Neural cell (in vitro differentiated cells): ENCODE data around the gene TENM3. TPM values are rescaled to one million over a fixed set of nuclear protein-coding genes. Genes with fewer than 3 reads are reported as not detected.

ENCODE experiments used
- H2AFZ ChIP-seq: fragments of 200-600, 300-800 bp; sonication (generic), shearing (Covaris generic); 2 replicates; pipeline ENCODE4 v1.6.0; 2014; ENCODE audit warnings: low read depth, mild to moderate bottlenecking, antibody characterized with exemption, low read length, moderate library complexity
- H3F3A ChIP-seq: fragments of 200-600 bp; shearing (Covaris generic); 2 replicates; pipeline ENCODE4 v1.6.1; 2016; ENCODE audit warnings: mild to moderate bottlenecking, moderate library complexity, mixed read lengths, antibody characterized with exemption, low read length; ENCODE audit not compliant: insufficient read depth, poor library complexity, severe bottlenecking
- H3K27ac ChIP-seq: fragments of 200-600, 300-800 bp; sonication (generic), shearing (Covaris generic); 2 replicates; pipeline ENCODE4 v1.5.1; 2014; ENCODE audit warnings: mild to moderate bottlenecking, low read length, moderate library complexity
- H3K27me3 ChIP-seq: fragments of 300-800, 200-600 bp; sonication (generic), shearing (Covaris generic); 2 replicates; pipeline ENCODE4 v1.6.0; 2014; ENCODE audit warnings: mild to moderate bottlenecking, low read depth, low read length, moderate library complexity; ENCODE audit not compliant: insufficient read depth
- H3K36me3 ChIP-seq: fragments of 300-800, 200-600 bp; sonication (generic), shearing (Covaris generic); 2 replicates; pipeline ENCODE4 v1.5.1; 2014; ENCODE audit warnings: mild to moderate bottlenecking, antibody characterized with exemption, low read length, moderate library complexity; ENCODE audit not compliant: insufficient read depth
- H3K4me2 ChIP-seq: fragments of 300-800, 200-600 bp; sonication (generic), shearing (Covaris generic); 2 replicates; pipeline ENCODE4 v1.6.0; 2014; ENCODE audit warnings: mild to moderate bottlenecking, low read length
- H3K4me3 ChIP-seq: fragments of 300-800, 200-600 bp; sonication (generic), shearing (Covaris generic); 2 replicates; pipeline ENCODE4 v1.5.1; 2014; ENCODE audit warnings: mild to moderate bottlenecking, low read length, moderate library complexity
- H3K79me2 ChIP-seq: fragments of 200-600 bp; shearing (Covaris generic); replicated peaks from 2 replicates; pipeline ENCODE4 v1.6.0; 2014; ENCODE audit warnings: mild to moderate bottlenecking, low read length, moderate library complexity; ENCODE audit not compliant: insufficient read depth
- H3K9ac ChIP-seq: fragments of 300-800, 200-600 bp; sonication (generic), shearing (Covaris generic); 2 replicates; pipeline ENCODE4 v1.6.1; 2016; ENCODE audit warnings: mild to moderate bottlenecking, low read length, mixed read lengths
- H3K9me2 ChIP-seq: fragments of 200-600 bp; shearing (Covaris generic); 2 replicates; pipeline ENCODE4 v1.6.1; 2016; ENCODE audit warnings: mild to moderate bottlenecking, low read length, mixed read lengths; ENCODE audit not compliant: insufficient read depth
- H3K9me3 ChIP-seq: fragments of 200-600, 300-800 bp; sonication (generic), shearing (Covaris generic); 2 replicates; pipeline ENCODE4 v1.6.1; 2016; ENCODE audit warnings: mild to moderate bottlenecking, mixed run types, low read length, moderate library complexity, mixed read lengths
- H4K20me1 ChIP-seq: fragments of 200-600 bp; shearing (Covaris generic); 2 replicates; pipeline ENCODE4 v1.6.1; 2016; ENCODE audit warnings: mild to moderate bottlenecking, mixed run types; ENCODE audit not compliant: insufficient read depth
- EP300 ChIP-seq: fragments of 450-650 bp; conservative IDR thresholded peaks from 2 replicates; pipeline ENCODE4 v1.6.1; 2014; ENCODE audit warnings: antibody characterized with exemption, mild to moderate bottlenecking, moderate library complexity; ENCODE audit not compliant: poor library complexity, severe bottlenecking
- EZH2 ChIP-seq: fragments of 200-600, 300-800 bp; shearing (Covaris generic), sonication (generic); IDR thresholded peaks from 2 replicates; pipeline ENCODE4 v1.6.1; 2014; ENCODE audit warnings: antibody characterized with exemption, low read length, borderline replicate concordance, mild to moderate bottlenecking; ENCODE audit not compliant: insufficient read depth, poor library complexity, severe bottlenecking
- MXI1 ChIP-seq: fragments of 450-650 bp; conservative IDR thresholded peaks from 2 replicates; pipeline ENCODE4 v1.6.1; 2014; ENCODE audit warnings: antibody characterized with exemption, mild to moderate bottlenecking; ENCODE audit not compliant: poor library complexity, severe bottlenecking
- POLR2AphosphoS5 ChIP-seq: IDR thresholded peaks from 2 replicates; pipeline ENCODE4 v1.6.1; 2012
- SMC3 ChIP-seq: fragments of 450-650 bp; conservative IDR thresholded peaks from 2 replicates; pipeline ENCODE4 v1.6.1; 2014; ENCODE audit warnings: antibody characterized with exemption, mild to moderate bottlenecking, moderate library complexity; ENCODE audit not compliant: poor library complexity
- TAF1 ChIP-seq: IDR thresholded peaks from 2 replicates; pipeline ENCODE4 v1.6.1; 2012; ENCODE audit warnings: low read depth
- polyA plus RNA-seq: library from polyadenylated mRNA; depleted of rRNA; stranded (reverse); fragments of >200 nt; gene quantifications from 2 replicates; pipeline ENCODE4 v1.2.3, GENCODE V29; 2014
- TF ChIP-seq, protein P1 (sequence below): IDR thresholded peaks from 2 replicates; pipeline ENCODE4 v1.6.1; 2012; ENCODE audit warnings: borderline replicate concordance
- TF ChIP-seq, protein P2 (sequence below): fragments of 450-650 bp; IDR thresholded peaks from 2 replicates; pipeline ENCODE4 v1.5.1; 2014; ENCODE audit warnings: antibody characterized with exemption, mild to moderate bottlenecking, moderate library complexity; ENCODE audit not compliant: poor library complexity, severe bottlenecking

The TENM3 gene
- polyA plus RNA-seq, 1 donor from 2014 or later = 7.3 TPM

DNA sequence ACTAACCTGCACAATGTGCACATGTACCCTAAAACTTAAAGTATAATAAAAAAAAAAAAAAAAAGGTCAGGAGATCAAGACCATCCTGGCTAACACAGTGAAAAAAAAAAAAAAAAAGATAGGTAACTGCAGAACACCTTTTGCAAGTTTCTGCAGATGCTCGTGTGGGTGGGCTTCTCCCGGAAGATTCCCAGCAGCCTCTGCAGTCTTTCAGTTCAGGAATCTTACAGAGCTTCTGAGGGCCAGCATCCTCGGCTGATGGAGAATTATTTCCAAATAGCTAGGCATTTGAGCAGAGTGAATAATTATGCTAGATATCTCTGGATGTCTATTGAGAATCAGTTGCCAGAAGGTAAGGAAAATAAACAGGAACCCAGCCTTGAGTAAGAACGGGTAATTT is 373.3 kb downstream of the TENM3 start:
- no peaks in the 10 kb centered on the region for H3K36me3 ChIP-seq
- no peaks in the 10 kb centered on the region for H3F3A ChIP-seq
- no peak overlapping the region for H3K4me2 ChIP-seq
- no peak overlapping the region for H3K9ac ChIP-seq
- TF ChIP-seq, protein P1, sequence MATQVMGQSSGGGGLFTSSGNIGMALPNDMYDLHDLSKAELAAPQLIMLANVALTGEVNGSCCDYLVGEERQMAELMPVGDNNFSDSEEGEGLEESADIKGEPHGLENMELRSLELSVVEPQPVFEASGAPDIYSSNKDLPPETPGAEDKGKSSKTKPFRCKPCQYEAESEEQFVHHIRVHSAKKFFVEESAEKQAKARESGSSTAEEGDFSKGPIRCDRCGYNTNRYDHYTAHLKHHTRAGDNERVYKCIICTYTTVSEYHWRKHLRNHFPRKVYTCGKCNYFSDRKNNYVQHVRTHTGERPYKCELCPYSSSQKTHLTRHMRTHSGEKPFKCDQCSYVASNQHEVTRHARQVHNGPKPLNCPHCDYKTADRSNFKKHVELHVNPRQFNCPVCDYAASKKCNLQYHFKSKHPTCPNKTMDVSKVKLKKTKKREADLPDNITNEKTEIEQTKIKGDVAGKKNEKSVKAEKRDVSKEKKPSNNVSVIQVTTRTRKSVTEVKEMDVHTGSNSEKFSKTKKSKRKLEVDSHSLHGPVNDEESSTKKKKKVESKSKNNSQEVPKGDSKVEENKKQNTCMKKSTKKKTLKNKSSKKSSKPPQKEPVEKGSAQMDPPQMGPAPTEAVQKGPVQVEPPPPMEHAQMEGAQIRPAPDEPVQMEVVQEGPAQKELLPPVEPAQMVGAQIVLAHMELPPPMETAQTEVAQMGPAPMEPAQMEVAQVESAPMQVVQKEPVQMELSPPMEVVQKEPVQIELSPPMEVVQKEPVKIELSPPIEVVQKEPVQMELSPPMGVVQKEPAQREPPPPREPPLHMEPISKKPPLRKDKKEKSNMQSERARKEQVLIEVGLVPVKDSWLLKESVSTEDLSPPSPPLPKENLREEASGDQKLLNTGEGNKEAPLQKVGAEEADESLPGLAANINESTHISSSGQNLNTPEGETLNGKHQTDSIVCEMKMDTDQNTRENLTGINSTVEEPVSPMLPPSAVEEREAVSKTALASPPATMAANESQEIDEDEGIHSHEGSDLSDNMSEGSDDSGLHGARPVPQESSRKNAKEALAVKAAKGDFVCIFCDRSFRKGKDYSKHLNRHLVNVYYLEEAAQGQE = no peak
- TF ChIP-seq EZH2 (no peak), MXI1 (no peak), POLR2AphosphoS5 (no peak), EP300 (no peak)
- no peaks in the 10 kb centered on the region for H3K9me3 ChIP-seq
- no peak overlapping the region for H2AFZ ChIP-seq
- H3K79me2 ChIP-seq = no peaks in the 10 kb centered on the region
- H3K27me3 ChIP-seq = no peaks in the 10 kb centered on the region
- H3K9me2 ChIP-seq = no peaks in the 10 kb centered on the region
- H4K20me1 ChIP-seq = no peaks in the 10 kb centered on the region
- H3K4me3 ChIP-seq = no peak overlapping the region
- no peak overlapping the region for H3K27ac ChIP-seq

DNA sequence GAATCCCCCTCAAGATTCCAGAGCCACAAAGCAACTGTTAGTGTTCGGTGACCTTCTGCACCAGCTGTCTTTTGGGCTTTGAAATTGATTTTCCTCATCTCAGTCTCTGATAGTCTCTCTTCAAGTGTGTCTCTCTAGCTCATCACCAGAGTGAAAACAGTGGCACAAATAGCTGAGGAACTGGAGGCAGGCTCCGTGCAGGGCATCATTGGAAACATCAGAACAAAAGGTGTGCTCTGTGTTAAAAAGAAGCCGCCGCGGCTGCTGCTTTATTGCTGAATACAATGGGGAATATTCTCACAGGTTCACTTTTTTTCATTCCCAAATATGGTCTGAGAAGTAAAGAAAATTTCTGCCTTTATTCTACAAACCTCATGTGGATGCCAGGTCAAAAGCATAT is 376.5 kb downstream of the TENM3 start:
- peak overlapping the region; percentile 56 for H2AFZ ChIP-seq
- H3K36me3 ChIP-seq = no peaks in the 10 kb centered on the region
- H3K4me2 ChIP-seq = no peak overlapping the region
- H3F3A ChIP-seq = no peaks in the 10 kb centered on the region
- no peaks in the 10 kb centered on the region for H4K20me1 ChIP-seq
- no peaks in the 10 kb centered on the region for H3K9me3 ChIP-seq
- H3K79me2 ChIP-seq = no peaks in the 10 kb centered on the region
- TF ChIP-seq EZH2 = no peak
- TF ChIP-seq EP300 = no peak
- no peak for TF ChIP-seq POLR2AphosphoS5
- TF ChIP-seq MXI1 = no peak
- TF ChIP-seq, protein P2, sequence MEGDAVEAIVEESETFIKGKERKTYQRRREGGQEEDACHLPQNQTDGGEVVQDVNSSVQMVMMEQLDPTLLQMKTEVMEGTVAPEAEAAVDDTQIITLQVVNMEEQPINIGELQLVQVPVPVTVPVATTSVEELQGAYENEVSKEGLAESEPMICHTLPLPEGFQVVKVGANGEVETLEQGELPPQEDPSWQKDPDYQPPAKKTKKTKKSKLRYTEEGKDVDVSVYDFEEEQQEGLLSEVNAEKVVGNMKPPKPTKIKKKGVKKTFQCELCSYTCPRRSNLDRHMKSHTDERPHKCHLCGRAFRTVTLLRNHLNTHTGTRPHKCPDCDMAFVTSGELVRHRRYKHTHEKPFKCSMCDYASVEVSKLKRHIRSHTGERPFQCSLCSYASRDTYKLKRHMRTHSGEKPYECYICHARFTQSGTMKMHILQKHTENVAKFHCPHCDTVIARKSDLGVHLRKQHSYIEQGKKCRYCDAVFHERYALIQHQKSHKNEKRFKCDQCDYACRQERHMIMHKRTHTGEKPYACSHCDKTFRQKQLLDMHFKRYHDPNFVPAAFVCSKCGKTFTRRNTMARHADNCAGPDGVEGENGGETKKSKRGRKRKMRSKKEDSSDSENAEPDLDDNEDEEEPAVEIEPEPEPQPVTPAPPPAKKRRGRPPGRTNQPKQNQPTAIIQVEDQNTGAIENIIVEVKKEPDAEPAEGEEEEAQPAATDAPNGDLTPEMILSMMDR = no peak
- no peak for TF ChIP-seq SMC3
- TF ChIP-seq TAF1 = no peak
- TF ChIP-seq, protein P1 = no peak
- no peak overlapping the region for H3K4me3 ChIP-seq
- no peaks in the 10 kb centered on the region for H3K9me2 ChIP-seq
- peak overlapping the region; percentile 51 for H3K27ac ChIP-seq
- H3K9ac ChIP-seq = peak overlapping the region; percentile 23
- no peaks in the 10 kb centered on the region for H3K27me3 ChIP-seq
